ENCODE results near the gene ZBTB40. TPM values are rescaled to one million over a fixed set of nuclear protein-coding genes. Genes with fewer than 3 reads are reported as not detected.
A peak's percentile ranks its signal among the peaks of the same experiment; 100 is the strongest.

ZBTB40 gene
- total RNA-seq, 2 donors from 2014 or later: 26.8 to 34.5 TPM

DNA sequence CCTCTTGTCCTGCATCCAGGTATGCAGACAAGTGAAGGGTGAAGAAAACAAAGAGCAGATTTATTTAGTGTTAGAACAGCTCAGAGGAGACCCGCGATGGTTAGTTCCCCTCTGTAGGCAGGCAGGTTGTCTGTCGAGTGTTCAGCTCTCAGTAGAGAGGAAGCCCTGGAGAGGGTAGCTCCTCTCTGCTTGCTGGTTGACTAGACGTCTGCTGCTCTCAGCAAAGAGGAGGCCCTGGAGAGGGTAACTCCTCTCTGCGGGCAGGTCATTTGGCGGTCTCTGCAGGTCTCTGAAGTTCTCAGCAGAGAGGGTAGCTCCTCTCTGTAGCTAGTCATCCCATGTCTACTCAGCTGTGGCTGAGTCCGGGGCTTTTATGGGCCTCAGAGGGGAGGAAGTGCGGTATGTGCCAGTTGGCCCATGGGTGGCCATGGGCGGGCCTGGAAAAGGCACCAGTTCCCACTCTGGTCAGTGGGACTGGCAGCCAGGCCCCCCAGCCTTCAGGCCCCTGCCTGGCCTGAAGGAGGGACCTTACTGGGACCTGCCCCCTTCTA is 13.4 kb downstream of the ZBTB40 start:
- peaks cover 31% of the 10 kb centered on the region for H3K4me1 Mint-ChIP-seq
- H3K36me3 Mint-ChIP-seq (ENCODE audit: low read depth): peaks cover 2% of the 10 kb centered on the region
- H3K4me3 Mint-ChIP-seq: no peak overlapping the region
- DNase-seq: no peak
- no peak overlapping the region for H3K27ac Mint-ChIP-seq
- no peak for ATAC-seq
- H3K27me3 Mint-ChIP-seq: no peaks in the 10 kb centered on the region
- H3K9me3 ChIP-seq (ENCODE audit: control insufficient read depth, low read length, poor library complexity, severe bottlenecking): no peaks in the 10 kb centered on the region

DNA sequence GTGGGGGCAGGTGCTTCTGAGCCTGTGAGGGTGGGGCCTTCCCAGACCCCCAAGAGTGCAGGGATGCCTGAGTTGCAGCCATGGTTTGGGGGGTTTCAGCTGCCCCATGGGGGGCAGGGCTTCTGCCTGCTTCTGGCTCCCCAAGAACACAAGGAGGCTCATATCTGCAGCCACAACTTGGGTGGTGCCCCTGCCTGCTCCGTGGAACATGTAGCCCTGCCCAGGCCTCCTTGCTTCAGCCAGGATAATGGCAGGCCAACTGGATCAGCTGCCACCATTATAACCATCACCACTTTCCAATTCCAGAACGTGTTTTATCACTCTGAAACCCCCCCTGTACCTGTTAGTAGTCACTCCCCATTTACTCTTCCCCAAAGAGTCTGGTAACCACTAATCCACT is 14.0 kb downstream of the ZBTB40 start:
- H3K4me3 Mint-ChIP-seq: no peak overlapping the region
- H3K4me1 Mint-ChIP-seq: peaks cover 34% of the 10 kb centered on the region
- no peaks in the 10 kb centered on the region for H3K9me3 ChIP-seq (ENCODE audit: control insufficient read depth, low read length, poor library complexity, severe bottlenecking)
- DNase-seq (no peak), ATAC-seq (no peak)
- H3K36me3 Mint-ChIP-seq (ENCODE audit: low read depth): peaks cover 2% of the 10 kb centered on the region
- H3K27me3 Mint-ChIP-seq: no peaks in the 10 kb centered on the region
- no peak overlapping the region for H3K27ac Mint-ChIP-seq

DNA sequence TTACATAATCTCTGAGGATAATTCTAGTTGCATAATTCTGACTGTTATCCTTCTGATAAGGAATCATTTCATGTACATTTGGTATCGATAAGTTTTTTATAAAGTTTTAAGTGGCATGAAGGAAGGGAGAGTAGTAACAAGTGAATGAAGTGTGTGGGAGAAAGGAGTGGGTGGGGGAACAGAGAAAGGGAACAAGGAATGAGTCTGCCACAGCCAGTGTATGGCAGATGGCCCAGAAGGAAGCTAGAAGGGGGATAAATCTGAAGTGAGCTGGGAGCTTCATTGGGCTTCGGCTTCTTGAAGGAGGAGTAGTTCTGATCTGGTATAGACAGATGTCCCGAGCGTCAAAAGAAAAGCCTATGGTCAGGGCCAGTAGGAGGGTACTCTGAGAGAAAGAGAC is 18.6 kb downstream of the ZBTB40 start:
- Mint-ChIP-seq H3K27ac (no peak overlapping the region), H3K4me3 (no peak overlapping the region), H3K4me1 (peaks cover 38% of the 10 kb centered on the region), H3K27me3 (no peaks in the 10 kb centered on the region), H3K36me3 (ENCODE audit: low read depth) (no peaks in the 10 kb centered on the region)
- no peak for DNase-seq
- no peaks in the 10 kb centered on the region for H3K9me3 ChIP-seq (ENCODE audit: control insufficient read depth, low read length, poor library complexity, severe bottlenecking)
- no peak for ATAC-seq

DNA sequence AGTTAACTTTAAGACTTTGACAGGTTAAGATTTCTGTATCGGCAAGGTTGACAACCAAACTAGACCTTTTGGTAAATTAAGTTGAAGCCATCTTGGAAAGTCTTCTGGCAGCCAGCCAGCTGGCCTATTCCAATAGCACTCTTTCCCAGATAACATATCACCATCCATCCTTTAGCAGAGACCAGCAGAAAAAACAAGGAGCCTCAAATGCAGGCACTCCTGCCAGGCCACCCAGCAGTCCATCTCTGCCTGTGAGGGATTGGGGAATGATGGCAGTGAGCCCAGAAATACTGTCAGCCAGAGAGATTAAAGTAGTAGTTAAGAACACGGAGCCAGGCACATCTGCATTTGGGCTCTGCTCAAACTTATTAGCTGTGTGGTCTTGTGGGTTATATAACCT is 19.4 kb downstream of the ZBTB40 start:
- ATAC-seq (no peak), DNase-seq (no peak)
- Mint-ChIP-seq H3K4me3 (no peak overlapping the region), H3K27ac (no peak overlapping the region), H3K27me3 (no peaks in the 10 kb centered on the region), H3K4me1 (peaks cover 39% of the 10 kb centered on the region), H3K36me3 (ENCODE audit: low read depth) (peaks cover 2% of the 10 kb centered on the region)
- no peaks in the 10 kb centered on the region for H3K9me3 ChIP-seq (ENCODE audit: control insufficient read depth, low read length, poor library complexity, severe bottlenecking)

DNA sequence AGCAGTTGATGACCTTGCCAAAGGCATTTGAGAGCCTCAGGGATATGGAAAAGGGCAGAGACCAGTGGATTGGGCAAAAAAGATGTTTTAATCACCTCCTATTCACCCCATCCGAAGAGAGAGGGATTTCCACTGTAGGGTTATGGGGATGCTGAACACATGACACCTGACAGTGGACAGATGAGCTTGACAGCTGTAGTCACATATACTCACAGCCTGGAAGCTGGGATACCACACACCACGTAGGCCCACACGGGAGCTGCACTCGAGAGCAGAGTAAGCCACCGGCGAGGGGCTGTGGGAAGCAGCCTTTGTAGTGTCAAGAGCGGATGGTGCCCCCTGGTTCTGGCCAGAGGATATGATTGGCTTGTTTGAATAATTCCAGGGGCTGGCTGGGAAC is 20.0 kb downstream of the ZBTB40 start:
- H3K4me1 Mint-ChIP-seq: peaks cover 39% of the 10 kb centered on the region
- no peaks in the 10 kb centered on the region for H3K27me3 Mint-ChIP-seq
- DNase-seq (no peak), ATAC-seq (no peak)
- H3K36me3 Mint-ChIP-seq (ENCODE audit: low read depth): peaks cover 2% of the 10 kb centered on the region
- no peak overlapping the region for H3K4me3 Mint-ChIP-seq
- peak overlapping the region; percentile 14 for H3K27ac Mint-ChIP-seq
- no peaks in the 10 kb centered on the region for H3K9me3 ChIP-seq (ENCODE audit: control insufficient read depth, low read length, poor library complexity, severe bottlenecking)

DNA sequence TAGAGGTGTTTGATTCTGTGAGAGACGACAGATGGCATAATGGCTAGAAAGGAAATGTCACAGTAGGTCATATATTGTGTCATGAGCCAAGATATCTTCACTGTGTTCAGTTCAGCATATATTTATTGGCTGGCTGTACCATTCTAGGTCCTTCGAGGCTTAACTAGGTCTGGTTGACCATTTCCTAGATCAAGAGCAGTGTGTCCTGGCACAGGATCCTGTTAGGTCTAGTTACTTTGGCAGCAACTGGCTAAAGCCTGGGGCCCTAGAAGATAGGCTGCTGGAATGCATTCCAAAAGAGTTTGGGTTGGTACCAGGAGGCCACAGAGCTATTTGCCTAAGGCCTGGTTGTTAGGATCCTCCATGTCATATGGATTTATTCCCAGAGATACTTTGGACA is 20.9 kb downstream of the ZBTB40 start:
- H3K36me3 Mint-ChIP-seq (ENCODE audit: low read depth): peaks cover 2% of the 10 kb centered on the region
- no peak overlapping the region for H3K27ac Mint-ChIP-seq
- H3K9me3 ChIP-seq (ENCODE audit: control insufficient read depth, low read length, poor library complexity, severe bottlenecking): no peaks in the 10 kb centered on the region
- ATAC-seq: no peak
- no peaks in the 10 kb centered on the region for H3K27me3 Mint-ChIP-seq
- DNase-seq: no peak
- H3K4me1 Mint-ChIP-seq: peaks cover 36% of the 10 kb centered on the region
- no peak overlapping the region for H3K4me3 Mint-ChIP-seq

DNA sequence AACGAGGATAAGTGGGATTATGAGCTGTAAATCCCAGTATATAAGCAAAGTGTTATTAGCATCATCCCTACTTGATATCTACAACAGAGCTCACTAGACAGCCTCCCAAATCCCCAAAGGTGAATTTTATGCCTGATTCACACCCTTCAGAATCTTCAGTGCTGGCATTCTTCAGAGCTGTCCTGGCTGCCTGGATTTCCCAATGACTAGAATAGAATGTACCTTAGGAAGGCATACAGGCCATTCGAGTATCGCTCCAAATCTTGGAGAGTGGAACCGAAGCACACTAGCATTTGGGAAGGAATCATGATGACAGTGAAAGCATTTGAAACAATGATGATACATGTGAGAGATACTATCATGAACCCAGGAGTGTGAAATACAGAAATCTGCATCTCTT is 22.3 kb downstream of the ZBTB40 start:
- DNase-seq (no peak), ATAC-seq (no peak)
- H3K4me3 Mint-ChIP-seq: no peak overlapping the region
- H3K9me3 ChIP-seq (ENCODE audit: control insufficient read depth, low read length, poor library complexity, severe bottlenecking): no peaks in the 10 kb centered on the region
- H3K36me3 Mint-ChIP-seq (ENCODE audit: low read depth): peaks cover 4% of the 10 kb centered on the region
- H3K27me3 Mint-ChIP-seq: no peaks in the 10 kb centered on the region
- peaks cover 34% of the 10 kb centered on the region for H3K4me1 Mint-ChIP-seq
- no peak overlapping the region for H3K27ac Mint-ChIP-seq

DNA sequence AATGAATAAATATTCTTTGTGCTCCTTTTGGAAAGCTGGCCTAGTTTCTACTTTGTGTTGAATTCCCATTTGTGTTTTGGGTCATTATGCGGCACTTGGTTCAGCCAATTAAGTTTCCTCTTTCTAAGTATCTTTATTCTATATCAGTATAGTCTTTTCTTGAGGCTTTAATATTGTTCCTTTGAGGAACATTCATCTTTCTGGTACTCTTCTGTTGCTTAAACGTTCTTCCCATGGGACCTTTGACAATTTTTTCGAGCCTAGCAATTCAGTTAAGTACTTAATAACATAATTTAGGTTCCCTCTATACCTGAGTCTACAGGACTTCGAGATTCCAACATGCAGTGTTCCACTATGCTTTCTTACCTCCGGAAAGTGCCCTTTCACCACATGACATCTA is 24.9 kb downstream of the ZBTB40 start:
- no peaks in the 10 kb centered on the region for H3K9me3 ChIP-seq (ENCODE audit: control insufficient read depth, low read length, poor library complexity, severe bottlenecking)
- ATAC-seq (no peak), DNase-seq (no peak)
- H3K36me3 Mint-ChIP-seq (ENCODE audit: low read depth): peaks cover 6% of the 10 kb centered on the region
- H3K27me3 Mint-ChIP-seq: no peaks in the 10 kb centered on the region
- no peak overlapping the region for H3K27ac Mint-ChIP-seq
- H3K4me3 Mint-ChIP-seq: no peak overlapping the region
- peaks cover 24% of the 10 kb centered on the region for H3K4me1 Mint-ChIP-seq

DNA sequence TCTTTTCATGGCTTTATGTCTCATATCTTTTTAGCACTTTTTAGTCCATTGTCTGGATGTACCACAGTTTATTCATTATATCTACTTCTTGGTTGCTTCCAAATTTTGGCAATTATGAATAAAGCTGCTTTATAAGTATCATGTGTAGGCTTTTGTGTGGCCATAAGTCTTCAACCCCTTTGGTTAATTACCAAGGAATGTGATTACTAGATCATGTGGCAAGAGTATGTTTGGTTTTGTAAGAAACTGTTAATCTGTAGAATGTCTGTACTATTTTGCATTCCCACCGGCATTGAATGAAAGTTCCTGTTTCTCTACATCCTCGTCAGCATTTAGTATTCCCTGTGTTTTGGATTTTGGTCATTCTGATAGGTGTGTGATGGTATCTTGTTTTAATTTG is 31.5 kb downstream of the ZBTB40 start:
- H3K27ac Mint-ChIP-seq: no peak overlapping the region
- DNase-seq (no peak), ATAC-seq (no peak)
- no peak overlapping the region for H3K4me3 Mint-ChIP-seq
- H3K36me3 Mint-ChIP-seq (ENCODE audit: low read depth): peaks cover 2% of the 10 kb centered on the region
- no peaks in the 10 kb centered on the region for H3K27me3 Mint-ChIP-seq
- peaks cover 10% of the 10 kb centered on the region for H3K4me1 Mint-ChIP-seq
- H3K9me3 ChIP-seq (ENCODE audit: control insufficient read depth, low read length, poor library complexity, severe bottlenecking): peaks cover 2% of the 10 kb centered on the region

DNA sequence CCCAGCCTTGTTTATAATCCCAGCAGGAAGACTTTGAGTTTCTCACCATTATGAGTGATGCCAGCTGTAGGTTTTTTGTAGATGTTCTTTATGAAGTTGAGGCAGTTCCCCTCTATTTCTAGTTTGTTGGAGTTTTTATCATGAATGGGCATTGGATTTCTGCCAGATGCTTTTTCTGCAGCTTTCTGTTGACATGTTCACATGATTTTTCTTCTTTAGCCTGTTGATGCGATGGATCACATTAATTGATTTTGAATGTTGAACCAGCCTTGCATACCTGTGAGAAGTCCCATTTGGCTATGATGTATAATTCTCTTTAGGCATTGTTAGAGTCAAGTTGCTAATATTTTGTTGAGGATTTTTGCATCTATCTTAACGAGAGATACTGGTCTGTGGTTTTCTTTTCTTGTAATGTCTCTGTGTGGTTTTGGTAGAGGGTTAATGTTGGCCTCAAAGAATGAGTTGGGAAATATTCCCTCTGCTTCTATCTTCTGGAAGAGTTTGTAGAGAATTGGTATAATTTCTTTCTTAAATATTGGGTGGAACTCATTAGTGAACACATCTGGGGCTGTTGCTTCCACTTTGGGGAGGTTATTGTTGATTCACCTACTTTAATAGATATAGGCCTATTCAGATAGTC is 33.2 kb downstream of the ZBTB40 start:
- H3K9me3 ChIP-seq (ENCODE audit: control insufficient read depth, low read length, poor library complexity, severe bottlenecking): peaks cover 2% of the 10 kb centered on the region
- H3K27ac Mint-ChIP-seq: no peak overlapping the region
- DNase-seq (no peak), ATAC-seq (no peak)
- H3K36me3 Mint-ChIP-seq (ENCODE audit: low read depth): peaks cover 2% of the 10 kb centered on the region
- no peaks in the 10 kb centered on the region for H3K27me3 Mint-ChIP-seq
- peaks cover 10% of the 10 kb centered on the region for H3K4me1 Mint-ChIP-seq
- H3K4me3 Mint-ChIP-seq: no peak overlapping the region

DNA sequence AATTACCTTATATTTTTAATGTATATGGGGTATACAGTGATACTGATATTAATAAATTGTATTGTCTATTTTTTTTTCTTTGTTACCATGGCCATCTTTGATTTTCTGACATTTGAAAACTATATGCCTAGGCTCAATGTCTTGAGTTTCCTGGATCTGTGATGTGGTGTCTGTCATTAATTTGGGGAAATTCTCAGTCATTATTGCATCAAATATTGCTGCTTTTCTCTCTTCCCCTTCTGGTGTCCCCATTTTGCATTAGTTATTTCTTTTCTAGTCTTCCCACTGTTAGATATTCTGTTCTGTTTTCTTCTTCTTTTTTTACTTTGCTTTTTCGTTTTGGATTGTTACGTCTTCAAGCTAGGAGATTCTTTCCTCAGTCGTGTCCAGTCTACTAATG is 33.8 kb downstream of the ZBTB40 start:
- DNase-seq (no peak), ATAC-seq (no peak)
- H3K4me1 Mint-ChIP-seq: peaks cover 7% of the 10 kb centered on the region
- no peaks in the 10 kb centered on the region for H3K36me3 Mint-ChIP-seq (ENCODE audit: low read depth)
- no peaks in the 10 kb centered on the region for H3K27me3 Mint-ChIP-seq
- H3K27ac Mint-ChIP-seq: no peak overlapping the region
- H3K9me3 ChIP-seq (ENCODE audit: control insufficient read depth, low read length, poor library complexity, severe bottlenecking): peaks cover 2% of the 10 kb centered on the region
- H3K4me3 Mint-ChIP-seq: no peak overlapping the region

DNA sequence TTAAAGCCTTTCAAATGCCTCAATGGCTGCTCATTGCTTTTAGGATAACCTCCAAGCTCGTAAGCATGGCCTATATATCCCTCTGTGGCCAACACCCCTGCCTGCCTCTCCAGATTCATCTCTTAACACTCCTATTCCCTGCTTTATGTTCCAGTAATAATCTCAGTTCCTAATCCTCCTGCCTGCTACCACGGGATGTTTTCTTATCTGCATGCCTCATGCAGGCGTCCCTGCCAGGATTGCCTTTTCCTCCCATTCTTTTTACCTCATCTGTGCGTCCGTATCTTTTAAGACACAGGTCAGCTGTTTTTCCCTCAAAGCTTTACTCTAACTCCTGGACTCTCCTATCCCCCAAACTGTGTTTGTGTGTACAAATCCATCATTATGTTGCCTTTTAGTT is 36.1 kb downstream of the ZBTB40 start:
- Mint-ChIP-seq H3K4me1 (peaks cover 5% of the 10 kb centered on the region), H3K27ac (no peak overlapping the region), H3K4me3 (no peak overlapping the region), H3K36me3 (ENCODE audit: low read depth) (peaks cover under 1% of the 10 kb centered on the region), H3K27me3 (no peaks in the 10 kb centered on the region)
- no peak for DNase-seq
- peaks cover 2% of the 10 kb centered on the region for H3K9me3 ChIP-seq (ENCODE audit: control insufficient read depth, low read length, poor library complexity, severe bottlenecking)
- no peak for ATAC-seq

DNA sequence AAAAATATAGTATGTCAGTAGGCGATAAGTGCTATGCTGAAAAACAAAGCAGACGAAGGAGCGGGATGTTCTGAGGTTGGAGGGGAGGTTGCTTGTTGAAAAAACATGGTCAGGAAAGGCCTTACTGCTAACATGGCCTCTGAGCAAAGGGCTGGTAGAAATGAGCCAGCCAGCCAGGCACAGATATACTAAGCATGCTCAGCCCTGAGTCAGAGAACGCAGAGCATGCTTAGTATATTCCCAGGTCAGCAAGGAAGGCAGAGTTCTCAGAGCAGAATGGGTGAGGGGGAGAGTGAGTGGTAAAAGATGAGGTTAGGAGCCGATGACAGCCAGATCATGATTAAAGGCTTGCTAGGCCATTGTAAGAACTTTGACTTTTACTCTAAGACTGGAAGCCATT is 36.7 kb downstream of the ZBTB40 start:
- Mint-ChIP-seq H3K27ac (no peak overlapping the region), H3K27me3 (no peaks in the 10 kb centered on the region), H3K36me3 (ENCODE audit: low read depth) (peaks cover 2% of the 10 kb centered on the region), H3K4me3 (no peak overlapping the region), H3K4me1 (peaks cover 5% of the 10 kb centered on the region)
- ATAC-seq (no peak), DNase-seq (no peak)
- peaks cover under 1% of the 10 kb centered on the region for H3K9me3 ChIP-seq (ENCODE audit: control insufficient read depth, low read length, poor library complexity, severe bottlenecking)

DNA sequence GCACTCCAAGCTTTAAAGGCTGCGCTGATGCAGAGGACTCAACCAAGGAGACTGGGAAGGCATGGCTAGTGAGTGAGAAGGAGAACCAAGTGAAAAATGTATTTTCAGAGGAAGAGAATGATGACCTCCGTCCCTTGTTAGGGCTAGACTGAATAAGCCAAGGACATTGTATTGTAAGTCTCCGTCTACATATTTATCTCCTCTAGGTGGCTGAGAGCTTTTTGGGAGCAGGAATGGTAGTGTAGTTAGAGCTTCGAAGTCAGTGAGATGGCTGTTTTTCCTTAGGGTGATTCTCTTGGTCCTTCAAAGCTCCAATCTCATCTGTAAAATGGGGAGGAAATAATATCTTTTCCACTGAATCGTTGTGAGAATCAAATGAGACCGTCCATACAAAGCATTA is 37.6 kb downstream of the ZBTB40 start:
- Mint-ChIP-seq H3K4me3 (no peak overlapping the region), H3K27ac (no peak overlapping the region), H3K36me3 (ENCODE audit: low read depth) (peaks cover 2% of the 10 kb centered on the region), H3K4me1 (peaks cover 5% of the 10 kb centered on the region), H3K27me3 (no peaks in the 10 kb centered on the region)
- ATAC-seq (no peak), DNase-seq (no peak)
- no peaks in the 10 kb centered on the region for H3K9me3 ChIP-seq (ENCODE audit: control insufficient read depth, low read length, poor library complexity, severe bottlenecking)
